K562 (cell line): ENCODE measurements around the gene CEP250. TPM values are rescaled to one million over a fixed set of nuclear protein-coding genes. Genes with fewer than 3 reads are reported as not detected.

Source experiments
- ATAC-seq: fragments of 200-7000 bp; cut with Tn5 transposase; 3 replicates; pipeline ENCODE4 v1.9.1; 2020; ENCODE audit warnings: moderate library complexity
- BruUV-seq: library from RNA; stranded (reverse); fragments of 400-500 nt; replicated peaks from 2 replicates; lab custom pipeline; 2021; lab: Mats Ljungman, UMichigan
- CTCF ChIA-PET: fragments of 300-600 bp; formaldehyde crosslinking; extraction: SDS; loops from one replicate; lab custom pipeline; 2021; ENCODE audit warnings: low intra/inter-chr PET ratio; lab: Yijun Ruan, JAX
- POLR2A ChIA-PET: fragments of 300-600, 350-650 bp; sonication (Branson Sonifier 250); formaldehyde crosslinking; extraction: SDS; loops from one replicate; lab custom pipeline; 2021; ENCODE audit warnings: antibody characterized with exemption, inconsistent platforms; lab: Yijun Ruan, JAX
- DNase-seq, 4 experiments: peaks; one replicate each; pipeline versions ENCODE4 v3.0.0 to v3.0.0-alpha.2; 2011 to 2018; ENCODE audit warnings: low spot score in 3 of 4, mixed read lengths in 3 of 4; ENCODE audit errors: extremely low read depth in 1 of 4
- FAIRE-seq: peaks from 2 replicates; lab custom pipeline; 2011; peaks lifted over from hg19 to GRCh38; lab: Jason Lieb, UNC
- H2AFZ ChIP-seq: 2 replicates; pipeline ENCODE4 v1.6.0; 2011; ENCODE audit warnings: low read depth, low read length, control low read depth, inconsistent platforms
- H3K27ac ChIP-seq: fragments of 200-600 bp; 3 replicates; pipeline ENCODE4 v1.8.0; 2011; ENCODE audit warnings: low read depth, mild to moderate bottlenecking, control low read depth, inconsistent platforms, low read length, moderate library complexity, mixed read lengths; ENCODE audit errors: extremely low read depth
- H3K27me3 ChIP-seq, 2 experiments: fragments of 300-600 bp in 1 of 2; 2 replicates in 1 of 2; 3 replicates in 1 of 2; pipeline versions ENCODE4 v1.6.0 to v1.8.0; 2011; ENCODE audit warnings: inconsistent platforms in 2 of 2, low read length in 2 of 2, mild to moderate bottlenecking in 1 of 2, mixed read lengths in 1 of 2, moderate library complexity in 1 of 2; ENCODE audit not compliant: control insufficient read depth in 2 of 2, insufficient read depth in 2 of 2
- H3K36me3 ChIP-seq: fragments of 300-600 bp; 3 replicates; pipeline ENCODE4 v1.8.0; 2011; ENCODE audit warnings: mild to moderate bottlenecking, low read length, inconsistent platforms; ENCODE audit not compliant: control insufficient read depth, insufficient read depth
- H3K4me1 ChIP-seq, 2 experiments: fragments of 200-600 bp in 1 of 2; replicated peaks in 1 of 2; 2 replicates in 1 of 2; 3 replicates in 1 of 2; pipeline versions ENCODE4 v1.5.1 to v1.8.0; 2011; ENCODE audit warnings: inconsistent platforms in 2 of 2, low read length in 2 of 2, mild to moderate bottlenecking in 1 of 2, mixed read lengths in 1 of 2, moderate library complexity in 1 of 2; ENCODE audit not compliant: control insufficient read depth in 2 of 2, insufficient read depth in 2 of 2
- H3K4me2 ChIP-seq: 2 replicates; pipeline ENCODE4 v1.6.1; 2011; ENCODE audit warnings: low read length, control low read depth, inconsistent platforms, mixed read lengths; ENCODE audit not compliant: insufficient read depth
- H3K4me3 ChIP-seq: fragments of 200-600 bp; sonication (generic), shearing (Covaris generic); 2 replicates; pipeline ENCODE4 v1.5.1; 2016; ENCODE audit warnings: control low read depth, inconsistent platforms
- H3K79me2 ChIP-seq: fragments of 200-600 bp; 3 replicates; pipeline ENCODE4 v1.8.0; 2011; ENCODE audit warnings: low read length, inconsistent platforms; ENCODE audit not compliant: control insufficient read depth, insufficient read depth
- H3K9ac ChIP-seq, 2 experiments: 2 replicates each; pipeline versions ENCODE4 v1.6.0 to v1.6.1; 2011; ENCODE audit warnings: low read depth in 2 of 2, low read length in 2 of 2, control low read depth in 1 of 2, inconsistent platforms in 1 of 2, mild to moderate bottlenecking in 1 of 2, mixed read lengths in 1 of 2; ENCODE audit not compliant: insufficient read depth in 1 of 2
- H3K9me1 ChIP-seq: one replicate; pipeline ENCODE4 v1.6.0; 2011; ENCODE audit warnings: inconsistent platforms, mild to moderate bottlenecking, low read length, moderate library complexity; ENCODE audit not compliant: control insufficient read depth, insufficient read depth
- H3K9me3 ChIP-seq: replicated peaks from 2 replicates; pipeline ENCODE4 v1.5.1; 2011; ENCODE audit warnings: low read depth, low read length, inconsistent platforms; ENCODE audit not compliant: control insufficient read depth, insufficient read depth
- H4K20me1 ChIP-seq: replicated peaks from 2 replicates; pipeline ENCODE4 v1.6.1; 2011; ENCODE audit warnings: low read length, inconsistent platforms, mixed read lengths; ENCODE audit not compliant: control insufficient read depth, insufficient read depth
- CHD4 ChIP-seq: fragments of 200-600 bp; sonication (generic); IDR thresholded peaks from 3 replicates; pipeline ENCODE4 v1.6.1; 2012; ENCODE audit warnings: low read depth, mild to moderate bottlenecking, mixed read lengths, low read length, inconsistent platforms; ENCODE audit not compliant: insufficient read depth, insufficient replicate concordance, poor library complexity, severe bottlenecking
- KDM2B ChIP-seq: fragments of 250-450 bp; sonication (Bioruptor Pico); IDR thresholded peaks from 2 replicates; pipeline ENCODE4 v1.8.0; 2021; ENCODE audit warnings: mild to moderate bottlenecking, moderate library complexity
- MEF2A ChIP-seq: IDR thresholded peaks from 2 replicates; pipeline ENCODE4 v1.6.1; 2011; ENCODE audit warnings: low read depth, mild to moderate bottlenecking, low read length, moderate library complexity; ENCODE audit not compliant: control insufficient read depth
- NCOR1 ChIP-seq: fragments of 450-650 bp; IDR thresholded peaks from 2 replicates; pipeline ENCODE4 v1.6.1; 2016; ENCODE audit warnings: mild to moderate bottlenecking, moderate library complexity
- NFE2L1 ChIP-seq: fragments of 450-650 bp; IDR thresholded peaks from 2 replicates; pipeline ENCODE4 v1.6.1; 2016; ENCODE audit warnings: missing genetic modification characterization, low read depth, mild to moderate bottlenecking, missing compliant biosample characterization, moderate library complexity, borderline replicate concordance
- POLR2G ChIP-seq: fragments of 200-400 bp; formaldehyde crosslinking; IDR thresholded peaks from 2 replicates; pipeline ENCODE4 v1.6.1; 2017; ENCODE audit warnings: low read depth, mild to moderate bottlenecking, antibody characterized with exemption, low read length, moderate library complexity
- PTRF ChIP-seq: fragments of 450-650 bp; IDR thresholded peaks from 2 replicates; pipeline ENCODE4 v1.6.1; 2016; ENCODE audit warnings: mild to moderate bottlenecking, missing genetic modification characterization, missing compliant biosample characterization
- RAD21 ChIP-seq, 2 experiments: fragments of 250-450 bp in 1 of 2; fragments of 450-650 bp in 1 of 2; sonication (Bioruptor Pico) in 1 of 2; formaldehyde crosslinking in 1 of 2; IDR thresholded peaks in 1 of 2; conservative IDR thresholded peaks in 1 of 2; 2 replicates each; pipeline versions ENCODE4 v1.4.0 to v1.8.0; 2020 to 2022; ENCODE audit warnings: mild to moderate bottlenecking in 2 of 2, moderate library complexity in 1 of 2
- RBFOX2 ChIP-seq: fragments of 200-400 bp; formaldehyde crosslinking; IDR thresholded peaks from 2 replicates; pipeline ENCODE4 v1.6.1; 2017; ENCODE audit warnings: low read depth, mild to moderate bottlenecking, low read length, moderate library complexity
- SMARCC2 ChIP-seq: fragments of 450-650 bp; IDR thresholded peaks from 2 replicates; pipeline ENCODE4 v1.6.1; 2017; ENCODE audit warnings: antibody characterized with exemption, moderate library complexity, mild to moderate bottlenecking, low read depth
- ZNF408 ChIP-seq: fragments of 250-450 bp; sonication (Bioruptor Pico); IDR thresholded peaks from 2 replicates; pipeline ENCODE4 v1.4.0; 2020; ENCODE audit warnings: low read depth, mild to moderate bottlenecking, moderate library complexity
- ZSCAN32 ChIP-seq: fragments of 450-650 bp; formaldehyde crosslinking; IDR thresholded peaks from 2 replicates; pipeline ENCODE4 v1.4.0; 2020; ENCODE audit warnings: mild to moderate bottlenecking, moderate library complexity
- WGBS: fragments of 100-300 bp; shearing (Covaris generic); methylation state at CpG from one replicate; pipeline ENCODE4 v1.1.6; 2016; ENCODE audit warnings: low coverage, mixed read lengths; ENCODE audit not compliant: insufficient coverage; ENCODE audit errors: missing lambda C conversion rate; 5-methylcytosine and 5-hydroxymethylcytosine counted together
- in situ Hi-C: fragments of 300-500 bp; cut with MboI; formaldehyde crosslinking; loops from 4 replicates; pipeline ENCODE4 v1.15.0; 2018; ENCODE audit warnings: inconsistent platforms, mixed read lengths
- intact Hi-C: fragments of 100-400 bp; cut with micrococcal nuclease; formaldehyde crosslinking; loops from 2 replicates; pipeline ENCODE4 v1.14.2; 2022
- polyA plus RNA-seq, 8 experiments: library from polyadenylated mRNA; depleted of rRNA in 4 of 8; stranded (reverse) in 5 of 8; unstranded in 3 of 8; fragments of >200 nt; fragmentation: Nextera tagmentation in 2 of 8; fragmentation: Illumina TruSeq in 1 of 8; extraction: Ambion mirVana in 2 of 8; extraction: Trizol in 1 of 8; gene quantifications; 2 replicates each; pipeline versions ENCODE4 v1.2.1 to v1.2.3, GENCODE V29; 2011 to 2014; ENCODE audit warnings: inconsistent platforms in 1 of 8, missing spikeins in 1 of 8
- total RNA-seq, 7 experiments: library from RNA; depleted of rRNA in 6 of 7; stranded (reverse); fragments of >200 nt in 6 of 7; fragmentation: Illumina TruSeq in 2 of 7; extraction: Trizol in 2 of 7; gene quantifications; 2 replicates each; pipeline versions ENCODE4 v1.2.1 to v1.2.3, GENCODE V29; 2011 to 2021; ENCODE audit warnings: low replicate concordance in 1 of 7
- TF ChIP-seq, protein P1 (sequence below): sonication (generic); formaldehyde crosslinking; IDR thresholded peaks from 2 replicates; pipeline ENCODE4 v1.8.0; 2023; ENCODE audit warnings: mild to moderate bottlenecking, missing genetic modification reagents
- TF ChIP-seq, protein P2 (sequence below): fragments of 450-650 bp; formaldehyde crosslinking; IDR thresholded peaks from 2 replicates; pipeline ENCODE4 v1.4.0; 2020; ENCODE audit warnings: mild to moderate bottlenecking
- TF ChIP-seq, protein P3 (sequence below): fragments of 450-650 bp; formaldehyde crosslinking; IDR thresholded peaks from 2 replicates; pipeline ENCODE4 v1.4.0; 2022; ENCODE audit warnings: missing genetic modification characterization

Gene CEP250
- total and polyA plus RNA-seq, 9 of the 15 experiments (the other 6 are each of a cell fraction or from before 2014, with no cell fraction given): 2.5 to 41.9 (median 20.5) TPM

DNA sequence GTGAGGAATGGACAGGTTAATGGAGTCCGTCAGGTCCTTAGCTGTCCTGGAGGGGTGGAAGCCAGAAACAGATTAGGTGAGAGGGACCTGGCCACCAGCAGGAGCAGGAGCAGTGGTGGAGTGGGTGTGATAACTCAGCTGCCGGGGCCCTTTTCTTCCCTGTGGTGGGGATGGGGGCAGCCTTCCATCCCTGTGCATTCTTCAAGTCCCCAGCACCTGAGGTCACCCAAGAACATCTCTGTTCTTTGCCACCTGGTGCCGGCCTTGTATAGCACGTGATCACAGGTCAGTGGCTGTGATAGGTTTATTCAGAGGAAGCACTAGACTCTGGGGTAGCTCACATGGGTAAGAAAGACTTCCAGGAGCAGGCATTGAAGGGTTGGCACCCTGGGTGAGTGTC is 103.1 kb downstream of the CEP250 start (continued):
- TF ChIP-seq, protein P1, sequence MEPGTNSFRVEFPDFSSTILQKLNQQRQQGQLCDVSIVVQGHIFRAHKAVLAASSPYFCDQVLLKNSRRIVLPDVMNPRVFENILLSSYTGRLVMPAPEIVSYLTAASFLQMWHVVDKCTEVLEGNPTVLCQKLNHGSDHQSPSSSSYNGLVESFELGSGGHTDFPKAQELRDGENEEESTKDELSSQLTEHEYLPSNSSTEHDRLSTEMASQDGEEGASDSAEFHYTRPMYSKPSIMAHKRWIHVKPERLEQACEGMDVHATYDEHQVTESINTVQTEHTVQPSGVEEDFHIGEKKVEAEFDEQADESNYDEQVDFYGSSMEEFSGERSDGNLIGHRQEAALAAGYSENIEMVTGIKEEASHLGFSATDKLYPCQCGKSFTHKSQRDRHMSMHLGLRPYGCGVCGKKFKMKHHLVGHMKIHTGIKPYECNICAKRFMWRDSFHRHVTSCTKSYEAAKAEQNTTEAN (CRISPR knock-in tag): no peak
- no peak for TF ChIP-seq NCOR1
- TF ChIP-seq, protein P2, sequence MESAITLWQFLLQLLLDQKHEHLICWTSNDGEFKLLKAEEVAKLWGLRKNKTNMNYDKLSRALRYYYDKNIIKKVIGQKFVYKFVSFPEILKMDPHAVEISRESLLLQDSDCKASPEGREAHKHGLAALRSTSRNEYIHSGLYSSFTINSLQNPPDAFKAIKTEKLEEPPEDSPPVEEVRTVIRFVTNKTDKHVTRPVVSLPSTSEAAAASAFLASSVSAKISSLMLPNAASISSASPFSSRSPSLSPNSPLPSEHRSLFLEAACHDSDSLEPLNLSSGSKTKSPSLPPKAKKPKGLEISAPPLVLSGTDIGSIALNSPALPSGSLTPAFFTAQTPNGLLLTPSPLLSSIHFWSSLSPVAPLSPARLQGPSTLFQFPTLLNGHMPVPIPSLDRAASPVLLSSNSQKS (CRISPR knock-in tag): no peak
- TF ChIP-seq MEF2A: no peak
- TF ChIP-seq ZSCAN32 (CRISPR knock-in tag): no peak

DNA sequence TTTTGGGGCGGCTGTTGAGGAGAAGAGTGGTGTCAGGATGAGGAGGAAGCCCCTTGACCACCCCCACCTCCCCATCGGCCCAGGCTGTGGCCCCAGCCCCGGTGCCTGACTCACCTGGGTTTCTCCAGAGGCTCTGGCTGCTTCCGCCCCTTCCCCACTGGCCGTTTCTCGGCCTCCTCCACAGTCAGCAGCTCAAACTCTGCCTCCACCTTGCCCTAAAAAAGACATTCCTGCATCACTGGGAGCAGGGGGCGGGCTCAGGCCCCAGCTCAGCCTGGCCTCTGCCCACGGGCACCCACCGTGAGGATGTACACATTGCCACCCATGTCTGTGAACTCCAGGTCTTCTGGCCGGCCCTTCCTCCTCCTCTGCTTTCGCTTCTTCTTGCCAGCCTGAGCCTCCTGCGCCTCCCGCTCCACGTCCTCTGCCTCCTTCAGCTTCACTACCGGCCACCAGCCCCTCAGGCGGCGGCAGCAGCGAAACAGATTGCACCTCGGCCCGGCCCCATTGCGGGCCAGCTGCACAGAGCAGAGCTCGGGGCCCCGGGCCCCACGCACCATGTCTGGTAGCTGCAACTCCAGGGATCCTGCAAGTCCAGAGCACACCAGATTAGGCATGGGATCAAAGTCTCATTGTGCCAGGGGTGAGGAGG is 103.8 kb downstream of the CEP250 start:
- H2AFZ ChIP-seq: no peak overlapping the region
- H3K9ac ChIP-seq: no peak overlapping the region
- no peak for FAIRE-seq
- in situ Hi-C loops: no loop called here
- H3K9me1 ChIP-seq: no peaks in the 10 kb centered on the region
- 79% methylated on average over 9 of the region's 24 CpGs for WGBS
- no peak overlapping the region for H3K4me2 ChIP-seq
- H3K79me2 ChIP-seq: no peaks in the 10 kb centered on the region
- H3K4me3 ChIP-seq: no peak overlapping the region
- CTCF ChIA-PET: no interaction called here
- H3K9me3 ChIP-seq: no peaks in the 10 kb centered on the region
- peaks cover 3% of the 10 kb centered on the region for H4K20me1 ChIP-seq
- BruUV-seq: no TSS peak
- peaks cover 2 to 5% of the 10 kb centered on the region in 2 experiments; a peak in 2 of 5 replicates for H3K27me3 ChIP-seq
- peaks cover 0 to 12% of the 10 kb centered on the region in 2 experiments; a peak in 1 of 5 replicates for H3K4me1 ChIP-seq
- peak in 1 of 4 experiments; percentile 8 for DNase-seq
- peaks cover 35% of the 10 kb centered on the region; the same call in 1 of the 3 replicates for H3K36me3 ChIP-seq
- ATAC-seq: no peak
- intact Hi-C loops: no loop called here
- POLR2A ChIA-PET: interaction anchor here (0.7 to 0.9 kb wide), 3 partner anchors 9 to 26 kb away, joined by 3 to 5 read pairs (median 3); no protein-coding TSS in a partner anchor
- TF ChIP-seq NFE2L1 (tag): no peak
- no peak for TF ChIP-seq RAD21 (CRISPR knock-in tag; conservative IDR thresholded peaks at IDR 0.05 in 1 of 2, IDR thresholded peaks at IDR 0.05 in 1 of 2)
- no peak for TF ChIP-seq PTRF (tag)
- TF ChIP-seq KDM2B (CRISPR knock-in tag): no peak
- peak; percentile 61 for TF ChIP-seq POLR2G
- 0 out of 2 replicates have a peak, but pooled peaks have one; percentile 14 for TF ChIP-seq RBFOX2
- no peak for TF ChIP-seq SMARCC2
- TF ChIP-seq, protein P3, sequence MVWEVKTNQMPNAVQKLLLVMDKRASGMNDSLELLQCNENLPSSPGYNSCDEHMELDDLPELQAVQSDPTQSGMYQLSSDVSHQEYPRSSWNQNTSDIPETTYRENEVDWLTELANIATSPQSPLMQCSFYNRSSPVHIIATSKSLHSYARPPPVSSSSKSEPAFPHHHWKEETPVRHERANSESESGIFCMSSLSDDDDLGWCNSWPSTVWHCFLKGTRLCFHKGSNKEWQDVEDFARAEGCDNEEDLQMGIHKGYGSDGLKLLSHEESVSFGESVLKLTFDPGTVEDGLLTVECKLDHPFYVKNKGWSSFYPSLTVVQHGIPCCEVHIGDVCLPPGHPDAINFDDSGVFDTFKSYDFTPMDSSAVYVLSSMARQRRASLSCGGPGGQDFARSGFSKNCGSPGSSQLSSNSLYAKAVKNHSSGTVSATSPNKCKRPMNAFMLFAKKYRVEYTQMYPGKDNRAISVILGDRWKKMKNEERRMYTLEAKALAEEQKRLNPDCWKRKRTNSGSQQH (CRISPR knock-in tag): no peak
- no peak for TF ChIP-seq ZNF408
- TF ChIP-seq CHD4: no peak
- H3K27ac ChIP-seq: no peak overlapping the region
